Epithelial cell of proximal tubule (primary cell): ENCODE measurements around the gene SLC23A2. TPM values are rescaled to one million over a fixed set of nuclear protein-coding genes. Genes with fewer than 3 reads are reported as not detected.

Experiments
- DNase-seq: peaks from one replicate; pipeline ENCODE4 v3.0.0-alpha.2; 2011; ENCODE audit warnings: low read depth
- H3K4me3 ChIP-seq: 2 replicates; pipeline ENCODE4 v1.5.1; 2011; ENCODE audit warnings: low read depth, mild to moderate bottlenecking, low read length
- CTCF ChIP-seq: conservative IDR thresholded peaks from 2 replicates; pipeline ENCODE4 v1.5.1; 2012; ENCODE audit warnings: low read depth, mild to moderate bottlenecking, low read length
- total RNA-seq: library from RNA; depleted of rRNA; stranded (reverse); fragments of >200 nt; gene quantifications from 2 replicates; pipeline ENCODE4 v1.2.3, GENCODE V29; 2015

The SLC23A2 gene
- total RNA-seq, 1 donor from 2014 or later: 5.3 TPM

- TF ChIP-seq CTCF: no peak
These were observed 2.3 kb upstream of the SLC23A2 start for GRCh38 chr20:5003626-5004025.

GRCh38 chr20:5002077-5002413, 735 bp upstream of the SLC23A2 start:
- H3K4me3 ChIP-seq: peak overlapping the region; percentile 67
- TF ChIP-seq CTCF: no peak
- no peak for DNase-seq

More at GRCh38 chr20:5003626-5004025, 2.3 kb upstream of the SLC23A2 start:
- no peak overlapping the region for H3K4me3 ChIP-seq
- no peak for DNase-seq

- no peak for TF ChIP-seq CTCF
- no peak for DNase-seq
- peak overlapping the region; percentile 73 for H3K4me3 ChIP-seq
These were observed 792 bp downstream of the SLC23A2 start for GRCh38 chr20:5000263-5001173.

- H3K4me3 ChIP-seq: peak overlapping the region; percentile 73
- no peak for TF ChIP-seq CTCF
- DNase-seq: no peak
These were observed 1.5 kb downstream of the SLC23A2 start for GRCh38 chr20:4999788-5000187.

- TF ChIP-seq CTCF: peak; percentile 11
- no peak for DNase-seq
- H3K4me3 ChIP-seq: no peak overlapping the region
These were observed 3.1 kb downstream of the SLC23A2 start for GRCh38 chr20:4998160-4998651.

- H3K4me3 ChIP-seq: no peak overlapping the region
- no peak for DNase-seq
- TF ChIP-seq CTCF: no peak
These were observed 4.1 kb downstream of the SLC23A2 start for GRCh38 chr20:4997222-4997621.

GRCh38 chr20:4989570-4989969, 11.7 kb downstream of the SLC23A2 start:
- DNase-seq: no peak
- no peak overlapping the region for H3K4me3 ChIP-seq
- no peak for TF ChIP-seq CTCF
